ENCODE data around the gene JAK2. TPM values are rescaled to one million over a fixed set of nuclear protein-coding genes. Genes with fewer than 3 reads are reported as not detected.

Gene JAK2
- total RNA-seq, 1 donor, result 21.0 TPM

DNA sequence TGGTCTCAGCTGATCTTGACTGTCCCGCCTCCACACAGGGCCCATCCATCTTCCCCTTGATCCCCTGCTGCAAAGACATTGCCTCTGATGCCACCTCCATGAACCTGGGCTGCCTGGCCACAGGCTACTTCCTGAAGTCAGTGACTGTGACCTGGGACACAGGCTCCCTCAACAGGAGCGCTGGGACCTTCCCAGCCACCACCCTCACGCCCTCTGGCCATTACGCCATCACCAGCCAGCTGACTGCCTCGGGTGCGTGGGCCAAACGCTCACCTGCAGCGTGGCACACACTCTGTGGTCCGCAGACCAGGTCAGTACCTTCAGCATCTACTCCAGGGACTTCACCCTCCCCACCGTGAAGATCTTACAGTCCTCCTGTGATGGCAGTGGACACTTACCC lies 128.5 kb downstream of the JAK2 start:
- DNase-seq (ENCODE audit: insufficient read length, low spot score, missing footprints), result peak; percentile 61
- no peak overlapping the region for H3K27ac ChIP-seq (ENCODE audit: low read depth, low read length)
- H2AFZ ChIP-seq (ENCODE audit: low read length), result no peak overlapping the region
- H3K27me3 ChIP-seq (ENCODE audit: insufficient read depth, low read length), result no peaks in the 10 kb centered on the region
- H3K4me2 ChIP-seq (ENCODE audit: insufficient read depth, low read length), result no peak overlapping the region
- no peaks in the 10 kb centered on the region for H3K9me3 ChIP-seq (ENCODE audit: low read depth, low read length)
- no peak overlapping the region for H3K4me3 ChIP-seq (ENCODE audit: insufficient read depth, low read length)
- no peaks in the 10 kb centered on the region for H3K4me1 ChIP-seq (ENCODE audit: insufficient read depth, low read length)
- H3K79me2 ChIP-seq (ENCODE audit: insufficient read depth, low read length), result no peaks in the 10 kb centered on the region
- H3K36me3 ChIP-seq (ENCODE audit: insufficient read depth, low read length), result peaks cover 21% of the 10 kb centered on the region
- no peak for TF ChIP-seq CTCF (IDR thresholded peaks at IDR 0.05; ENCODE audit: extremely low read depth, low read depth, low read length)
- H4K20me1 ChIP-seq (ENCODE audit: insufficient read depth, low read length), result peaks cover 3% of the 10 kb centered on the region

GRCh38 chr9:5113994-5114748 lies 129.1 kb downstream of the JAK2 start:
- H4K20me1 ChIP-seq (ENCODE audit: insufficient read depth, low read length), result peaks cover 3% of the 10 kb centered on the region
- TF ChIP-seq CTCF (IDR thresholded peaks at IDR 0.05; ENCODE audit: extremely low read depth, low read depth, low read length), result no peak
- no peaks in the 10 kb centered on the region for H3K27me3 ChIP-seq (ENCODE audit: insufficient read depth, low read length)
- no peaks in the 10 kb centered on the region for H3K9me3 ChIP-seq (ENCODE audit: low read depth, low read length)
- no peak overlapping the region for H2AFZ ChIP-seq (ENCODE audit: low read length)
- H3K4me3 ChIP-seq (ENCODE audit: insufficient read depth, low read length), result no peak overlapping the region
- H3K4me1 ChIP-seq (ENCODE audit: insufficient read depth, low read length), result no peaks in the 10 kb centered on the region
- no peak for DNase-seq (ENCODE audit: insufficient read length, low spot score, missing footprints)
- H3K36me3 ChIP-seq (ENCODE audit: insufficient read depth, low read length), result peaks cover 21% of the 10 kb centered on the region
- no peak overlapping the region for H3K4me2 ChIP-seq (ENCODE audit: insufficient read depth, low read length)
- H3K27ac ChIP-seq (ENCODE audit: low read depth, low read length), result no peak overlapping the region
- no peaks in the 10 kb centered on the region for H3K79me2 ChIP-seq (ENCODE audit: insufficient read depth, low read length)

GRCh38 chr9:5122116-5122515 lies 137.0 kb downstream of the JAK2 start:
- no peaks in the 10 kb centered on the region for H3K27me3 ChIP-seq (ENCODE audit: insufficient read depth, low read length)
- no peak overlapping the region for H2AFZ ChIP-seq (ENCODE audit: low read length)
- no peak overlapping the region for H3K27ac ChIP-seq (ENCODE audit: low read depth, low read length)
- no peak overlapping the region for H3K4me3 ChIP-seq (ENCODE audit: insufficient read depth, low read length)
- TF ChIP-seq CTCF (IDR thresholded peaks at IDR 0.05; ENCODE audit: extremely low read depth, low read depth, low read length), result no peak
- DNase-seq (ENCODE audit: insufficient read length, low spot score, missing footprints), result no peak
- peaks cover 2% of the 10 kb centered on the region for H3K4me1 ChIP-seq (ENCODE audit: insufficient read depth, low read length)
- H3K9me3 ChIP-seq (ENCODE audit: low read depth, low read length), result no peaks in the 10 kb centered on the region
- peaks cover 15% of the 10 kb centered on the region for H3K36me3 ChIP-seq (ENCODE audit: insufficient read depth, low read length)
- no peaks in the 10 kb centered on the region for H3K79me2 ChIP-seq (ENCODE audit: insufficient read depth, low read length)
- no peaks in the 10 kb centered on the region for H4K20me1 ChIP-seq (ENCODE audit: insufficient read depth, low read length)
- H3K4me2 ChIP-seq (ENCODE audit: insufficient read depth, low read length), result no peak overlapping the region

DNA sequence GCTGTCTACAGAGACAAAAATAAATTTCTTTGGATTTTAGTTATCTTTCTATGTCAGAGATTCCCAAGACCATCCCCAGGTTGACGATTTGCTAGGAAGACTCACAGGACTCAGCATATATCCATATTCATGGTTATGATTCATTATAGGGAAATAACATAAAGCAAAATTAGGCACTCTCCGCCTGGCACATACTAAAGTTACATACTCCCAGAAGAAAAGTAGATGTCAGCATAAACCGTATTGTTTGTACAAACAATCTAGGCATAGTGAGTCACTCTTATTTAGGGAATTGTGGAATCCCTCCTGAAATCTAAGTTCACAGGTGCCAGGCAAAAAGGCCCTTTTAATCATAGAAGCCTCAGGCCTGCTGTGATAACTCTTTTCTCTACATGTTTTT lies 137.4 kb downstream of the JAK2 start:
- Histone ChIP-seq H3K27ac (ENCODE audit: low read depth, low read length) (no peak overlapping the region), H3K9me3 (ENCODE audit: low read depth, low read length) (no peaks in the 10 kb centered on the region), H2AFZ (ENCODE audit: low read length) (no peak overlapping the region), H3K27me3 (ENCODE audit: insufficient read depth, low read length) (no peaks in the 10 kb centered on the region), H3K36me3 (ENCODE audit: insufficient read depth, low read length) (peaks cover 15% of the 10 kb centered on the region), H4K20me1 (ENCODE audit: insufficient read depth, low read length) (no peaks in the 10 kb centered on the region), H3K4me1 (ENCODE audit: insufficient read depth, low read length) (peaks cover 2% of the 10 kb centered on the region), H3K79me2 (ENCODE audit: insufficient read depth, low read length) (no peaks in the 10 kb centered on the region), H3K4me2 (ENCODE audit: insufficient read depth, low read length) (no peak overlapping the region), H3K4me3 (ENCODE audit: insufficient read depth, low read length) (no peak overlapping the region)
- DNase-seq (ENCODE audit: insufficient read length, low spot score, missing footprints), result no peak
- no peak for TF ChIP-seq CTCF (IDR thresholded peaks at IDR 0.05; ENCODE audit: extremely low read depth, low read depth, low read length)

Data from osteoblast (primary cell).